ENCODE data around the gene KRTAP3-2.

The KRTAP3-2 gene

GRCh38 chr17:40963838-40964237 lies 35.9 kb downstream of the KRTAP3-2 start:
- peak; percentile 2 for DNase-seq (ENCODE audit: low spot score)

DNA sequence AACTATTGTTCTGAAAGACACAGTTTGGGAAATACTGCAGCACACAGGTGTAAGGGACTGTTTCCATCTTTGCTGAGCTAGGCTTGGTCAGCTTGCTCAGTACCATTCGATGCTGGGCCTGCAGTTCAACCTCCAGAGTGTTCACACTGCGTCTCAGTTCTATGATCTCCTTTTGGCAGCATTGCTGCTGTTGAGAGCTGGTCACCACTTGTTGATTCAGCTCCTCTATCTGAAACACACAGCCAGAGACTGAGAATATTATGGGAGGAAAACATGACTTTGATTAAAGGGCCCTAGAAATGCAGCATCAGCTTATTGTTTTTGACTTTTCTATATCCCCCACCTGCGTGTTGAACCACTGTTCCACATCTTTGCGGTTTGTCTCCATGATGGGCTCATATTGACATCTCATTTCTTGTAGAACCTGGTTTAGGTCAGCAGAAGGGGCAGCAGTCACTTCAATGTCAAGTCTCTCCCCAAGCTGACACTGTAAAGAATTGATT lies 37.6 kb downstream of the KRTAP3-2 start:
- DNase-seq (ENCODE audit: low spot score) = no peak

- no peak for DNase-seq (ENCODE audit: low spot score)
Observed at GRCh38 chr17:40961591-40961990, 38.1 kb downstream of the KRTAP3-2 start.

DNA sequence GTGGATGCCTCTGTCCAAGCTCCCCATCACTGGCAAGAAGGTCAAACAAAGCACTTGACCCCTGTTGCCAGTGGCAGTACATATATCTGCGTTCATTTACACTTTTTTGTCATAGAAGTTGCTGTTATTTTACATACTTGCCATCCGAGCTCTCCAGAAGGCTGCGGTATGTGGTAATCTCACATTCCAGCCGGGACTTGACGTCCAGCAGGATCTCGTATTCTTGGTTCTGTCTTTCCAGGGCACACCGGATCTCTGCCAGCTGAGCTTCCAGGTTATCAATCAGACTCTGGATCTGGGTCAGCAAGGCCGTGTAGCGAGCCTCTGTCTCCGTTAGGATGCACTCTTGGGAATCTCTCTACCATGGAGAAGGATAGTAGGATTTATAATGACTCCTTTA lies 39.6 kb downstream of the KRTAP3-2 start:
- DNase-seq (ENCODE audit: low spot score) = no peak

GRCh38 chr17:40958086-40958953 lies 41.4 kb downstream of the KRTAP3-2 start:
- no peak for DNase-seq (ENCODE audit: low spot score)

DNA sequence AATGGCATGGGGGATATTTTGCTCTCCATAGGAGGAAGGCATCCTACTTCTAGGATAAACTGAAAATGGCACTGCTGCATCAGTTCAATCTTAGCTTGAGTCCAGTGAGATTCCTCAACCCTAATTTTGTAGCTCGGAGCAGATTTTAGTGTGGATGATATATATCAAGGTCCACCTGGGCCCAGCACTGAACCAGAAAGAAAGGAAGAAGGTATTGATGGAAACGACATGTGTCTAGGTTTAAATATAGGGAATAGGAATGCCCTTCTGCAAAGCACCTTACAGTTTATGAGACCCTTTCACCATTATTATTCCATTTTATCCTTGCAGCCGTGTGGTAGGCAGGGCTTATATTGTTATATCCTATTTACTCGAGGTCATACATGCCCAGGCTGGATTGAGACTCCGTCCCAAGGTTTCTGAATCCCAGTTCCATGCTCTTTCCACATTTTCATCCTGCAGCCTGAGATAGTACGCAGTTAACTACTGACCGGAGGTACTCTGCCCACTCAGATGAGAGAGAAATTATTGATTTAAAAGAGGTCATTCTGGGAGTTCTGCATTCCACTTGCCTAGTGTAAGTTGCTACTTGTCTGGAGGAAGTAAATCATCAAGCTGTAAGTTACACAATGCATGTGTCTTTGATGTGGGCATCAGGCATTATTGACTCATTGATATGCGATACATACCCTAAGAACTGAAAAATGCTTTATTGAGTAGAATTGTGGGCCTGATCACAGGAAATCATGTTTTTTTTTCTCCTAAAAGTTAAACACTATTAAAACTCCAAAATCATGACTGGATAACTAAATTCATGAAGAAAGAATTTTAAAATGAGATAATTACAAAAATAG lies 43.1 kb downstream of the KRTAP3-2 start:
- no peak for DNase-seq (ENCODE audit: low spot score)

- DNase-seq (ENCODE audit: low spot score) = no peak
Observed at GRCh38 chr17:40953881-40954280, 45.8 kb downstream of the KRTAP3-2 start.

DNA sequence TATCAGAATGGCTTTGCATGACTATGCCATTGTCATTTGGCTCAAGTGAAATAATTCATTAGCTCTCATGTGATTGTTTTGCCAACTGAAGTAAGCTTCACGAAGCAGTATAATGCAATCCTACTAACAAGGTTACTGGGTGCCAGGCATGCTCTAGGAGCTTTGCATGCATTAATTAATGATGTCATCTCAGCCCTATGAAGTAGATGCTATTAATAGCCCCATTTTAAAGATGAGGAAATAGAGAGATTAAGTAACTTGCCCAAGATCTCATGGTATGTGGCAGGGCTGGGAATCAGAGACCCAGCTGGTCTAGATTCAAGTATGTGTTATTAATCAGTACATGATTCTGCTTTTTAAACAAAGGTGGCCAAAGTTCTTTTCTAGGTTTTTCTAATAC lies 47.0 kb downstream of the KRTAP3-2 start:
- no peak for DNase-seq (ENCODE audit: low spot score)

GRCh38 chr17:40952154-40952553 lies 47.6 kb downstream of the KRTAP3-2 start:
- no peak for DNase-seq (ENCODE audit: low spot score)

- DNase-seq (ENCODE audit: low spot score) = no peak
Observed at GRCh38 chr17:40951011-40951622, 48.6 kb downstream of the KRTAP3-2 start.

DNA sequence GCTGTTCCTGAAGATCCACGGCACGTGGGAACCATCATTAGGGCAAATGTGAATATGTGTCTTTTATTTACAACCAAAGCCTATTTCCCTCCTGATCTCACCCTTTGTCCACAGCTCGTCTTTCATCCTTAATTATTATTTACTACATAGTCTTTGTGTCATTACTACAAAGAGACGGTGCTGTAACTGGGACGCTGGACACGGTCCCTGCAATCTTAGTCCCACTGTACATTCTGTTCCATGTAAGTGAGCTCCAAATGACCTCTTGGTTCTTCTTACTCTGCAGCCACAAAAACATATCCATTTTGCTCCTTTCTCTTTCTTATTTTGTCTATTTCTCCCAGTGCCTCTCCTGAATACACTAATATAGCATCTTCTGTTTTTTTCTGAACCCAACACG lies 49.5 kb downstream of the KRTAP3-2 start:
- no peak for DNase-seq (ENCODE audit: low spot score)

DNA sequence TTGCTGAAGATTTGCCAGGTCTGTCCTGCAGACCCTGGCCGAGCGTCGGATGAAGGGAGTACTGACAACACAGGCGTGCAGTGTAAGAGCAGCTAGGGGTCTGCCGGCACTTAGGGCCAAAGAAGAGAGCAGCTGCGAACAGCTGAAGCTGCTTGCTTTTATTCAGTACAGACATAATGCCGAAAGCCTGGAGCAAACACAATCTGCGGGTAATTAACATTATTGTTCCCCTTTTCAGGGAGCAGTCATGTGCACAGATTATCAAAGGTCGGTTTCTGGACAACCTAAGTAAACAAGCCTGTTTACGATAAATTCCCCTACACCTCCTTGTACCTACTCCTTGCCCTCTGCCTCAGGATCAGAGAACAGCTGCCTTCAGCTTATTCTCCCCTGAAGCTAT lies 50.3 kb downstream of the KRTAP3-2 start:
- DNase-seq (ENCODE audit: low spot score) = no peak
